SJSA1 (cell line): ENCODE data around the gene GPR65. TPM values are rescaled to one million over a fixed set of nuclear protein-coding genes. Genes with fewer than 3 reads are reported as not detected.

Experiments
- DNase-seq, 2 experiments: peaks; one replicate each; pipeline ENCODE4 v3.0.0-alpha.2; 2015 to 2020; ENCODE audit warnings: low spot score in 2 of 2, low read depth in 1 of 2
- H3K27ac ChIP-seq: fragments of 250-450 bp; sonication (Bioruptor Pico); 2 replicates; pipeline ENCODE4 v1.5.1; 2020; ENCODE audit warnings: mild to moderate bottlenecking, moderate library complexity
- H3K27me3 ChIP-seq: fragments of 250-450 bp; sonication (Bioruptor Pico); replicated peaks from 2 replicates; pipeline ENCODE4 v1.5.1; 2020; ENCODE audit warnings: mild to moderate bottlenecking, moderate library complexity
- H3K36me3 ChIP-seq: fragments of 250-450 bp; sonication (Bioruptor Pico); 2 replicates; pipeline ENCODE4 v1.5.1; 2020; ENCODE audit warnings: mild to moderate bottlenecking
- H3K4me1 ChIP-seq: fragments of 250-450 bp; sonication (Bioruptor Pico); replicated peaks from 2 replicates; pipeline ENCODE4 v1.6.1; 2021; ENCODE audit warnings: mild to moderate bottlenecking
- H3K4me3 ChIP-seq: fragments of 250-450 bp; sonication (Bioruptor Pico); 2 replicates; pipeline ENCODE4 v1.5.1; 2020; ENCODE audit warnings: mild to moderate bottlenecking
- H3K9me3 ChIP-seq: fragments of 250-450 bp; sonication (Bioruptor Pico); replicated peaks from 2 replicates; pipeline ENCODE4 v1.5.1; 2020; ENCODE audit warnings: mild to moderate bottlenecking
- total RNA-seq: library from RNA; depleted of rRNA; stranded (reverse); fragments of >200 nt; shearing (Covaris generic); gene quantifications from 2 replicates; pipeline ENCODE4 v1.2.3, GENCODE V29; 2014

The GPR65 gene
- total RNA-seq, 1 experiment from 2014 or later = 1.9 TPM

- H3K27me3 ChIP-seq = no peaks in the 10 kb centered on the region
- no peak overlapping the region for H3K4me3 ChIP-seq
- DNase-seq = no peak
Measured at GRCh38 chr14:88034076-88034475, 29.1 kb downstream of the GPR65 start.

GRCh38 chr14:88036422-88036821 lies 31.5 kb downstream of the GPR65 start:
- no peak for DNase-seq

More at GRCh38 chr14:88034076-88034475, 29.1 kb downstream of the GPR65 start:
- H3K4me1 ChIP-seq = no peaks in the 10 kb centered on the region
- H3K27ac ChIP-seq = no peak overlapping the region
- H3K9me3 ChIP-seq = no peaks in the 10 kb centered on the region
- H3K36me3 ChIP-seq = no peaks in the 10 kb centered on the region

GRCh38 chr14:88037325-88037724 lies 32.4 kb downstream of the GPR65 start:
- no peak for DNase-seq
- Histone ChIP-seq H3K27ac (no peak overlapping the region), H3K4me3 (no peak overlapping the region)

More at GRCh38 chr14:88036422-88036821, 31.5 kb downstream of the GPR65 start:
- Histone ChIP-seq H3K9me3 (no peaks in the 10 kb centered on the region), H3K27ac (no peak overlapping the region), H3K4me3 (no peak overlapping the region), H3K36me3 (no peaks in the 10 kb centered on the region), H3K4me1 (no peaks in the 10 kb centered on the region), H3K27me3 (no peaks in the 10 kb centered on the region)

GRCh38 chr14:88039197-88039596 lies 34.3 kb downstream of the GPR65 start:
- no peak for DNase-seq
- Histone ChIP-seq H3K9me3 (no peaks in the 10 kb centered on the region), H3K4me1 (no peaks in the 10 kb centered on the region), H3K27me3 (no peaks in the 10 kb centered on the region), H3K27ac (no peak overlapping the region), H3K4me3 (no peak overlapping the region), H3K36me3 (no peaks in the 10 kb centered on the region)

More at GRCh38 chr14:88037325-88037724, 32.4 kb downstream of the GPR65 start:
- Histone ChIP-seq H3K27me3 (no peaks in the 10 kb centered on the region), H3K4me1 (no peaks in the 10 kb centered on the region), H3K9me3 (no peaks in the 10 kb centered on the region), H3K36me3 (no peaks in the 10 kb centered on the region)

GRCh38 chr14:88040146-88040545 lies 35.2 kb downstream of the GPR65 start:
- Histone ChIP-seq H3K4me3 (no peak overlapping the region), H3K36me3 (no peaks in the 10 kb centered on the region), H3K4me1 (no peaks in the 10 kb centered on the region), H3K9me3 (no peaks in the 10 kb centered on the region), H3K27ac (no peak overlapping the region), H3K27me3 (no peaks in the 10 kb centered on the region)
- no peak for DNase-seq

- no peaks in the 10 kb centered on the region for H3K9me3 ChIP-seq
- DNase-seq = no peak
Measured at GRCh38 chr14:88043529-88044443, 38.9 kb downstream of the GPR65 start.

GRCh38 chr14:88044444-88044758 lies 39.5 kb downstream of the GPR65 start:
- Histone ChIP-seq H3K27ac (no peak overlapping the region), H3K4me3 (no peak overlapping the region), H3K36me3 (no peaks in the 10 kb centered on the region), H3K27me3 (no peaks in the 10 kb centered on the region), H3K9me3 (no peaks in the 10 kb centered on the region), H3K4me1 (no peaks in the 10 kb centered on the region)
- no peak for DNase-seq

More at GRCh38 chr14:88043529-88044443, 38.9 kb downstream of the GPR65 start:
- H3K4me1 ChIP-seq = no peaks in the 10 kb centered on the region
- H3K36me3 ChIP-seq = no peaks in the 10 kb centered on the region
- H3K27me3 ChIP-seq = no peaks in the 10 kb centered on the region
- no peak overlapping the region for H3K4me3 ChIP-seq
- H3K27ac ChIP-seq = no peak overlapping the region

GRCh38 chr14:88044776-88045446 lies 40.0 kb downstream of the GPR65 start:
- Histone ChIP-seq H3K36me3 (no peaks in the 10 kb centered on the region), H3K4me1 (no peaks in the 10 kb centered on the region), H3K9me3 (no peaks in the 10 kb centered on the region), H3K27me3 (no peaks in the 10 kb centered on the region), H3K27ac (no peak overlapping the region), H3K4me3 (no peak overlapping the region)
- no peak for DNase-seq

- Histone ChIP-seq H3K9me3 (no peaks in the 10 kb centered on the region), H3K4me3 (no peak overlapping the region), H3K4me1 (no peaks in the 10 kb centered on the region), H3K27me3 (no peaks in the 10 kb centered on the region), H3K27ac (no peak overlapping the region), H3K36me3 (no peaks in the 10 kb centered on the region)
- no peak for DNase-seq
Measured at GRCh38 chr14:88045705-88046104, 40.8 kb downstream of the GPR65 start.

GRCh38 chr14:88048351-88048750 lies 43.4 kb downstream of the GPR65 start:
- no peaks in the 10 kb centered on the region; the same call in 1 of the 2 replicates for H3K9me3 ChIP-seq
- H3K36me3 ChIP-seq = no peaks in the 10 kb centered on the region
- H3K4me3 ChIP-seq = no peak overlapping the region
- DNase-seq = no peak
- no peaks in the 10 kb centered on the region for H3K27me3 ChIP-seq
- H3K4me1 ChIP-seq = no peaks in the 10 kb centered on the region
- no peak overlapping the region for H3K27ac ChIP-seq

- no peaks in the 10 kb centered on the region for H3K27me3 ChIP-seq
- H3K27ac ChIP-seq = no peak overlapping the region
- no peak for DNase-seq
- no peak overlapping the region for H3K4me3 ChIP-seq
- no peaks in the 10 kb centered on the region; the same call in 1 of the 2 replicates for H3K9me3 ChIP-seq
- H3K36me3 ChIP-seq = no peaks in the 10 kb centered on the region
- H3K4me1 ChIP-seq = no peaks in the 10 kb centered on the region
Measured at GRCh38 chr14:88049266-88049665, 44.3 kb downstream of the GPR65 start.

- H3K27ac ChIP-seq = no peak overlapping the region
- no peak overlapping the region for H3K4me3 ChIP-seq
- H3K27me3 ChIP-seq = no peaks in the 10 kb centered on the region
- DNase-seq = no peak
- H3K9me3 ChIP-seq = no peaks in the 10 kb centered on the region; the same call in 1 of the 2 replicates
- H3K4me1 ChIP-seq = no peaks in the 10 kb centered on the region
- H3K36me3 ChIP-seq = no peaks in the 10 kb centered on the region
Measured at GRCh38 chr14:88049936-88050335, 45.0 kb downstream of the GPR65 start.

- Histone ChIP-seq H3K9me3 (no peaks in the 10 kb centered on the region), H3K27me3 (no peaks in the 10 kb centered on the region), H3K4me3 (no peak overlapping the region), H3K36me3 (no peaks in the 10 kb centered on the region), H3K4me1 (no peaks in the 10 kb centered on the region), H3K27ac (no peak overlapping the region)
- no peak for DNase-seq
Measured at GRCh38 chr14:88060576-88060975, 55.6 kb downstream of the GPR65 start.

GRCh38 chr14:88063811-88064210 lies 58.9 kb downstream of the GPR65 start:
- no peaks in the 10 kb centered on the region for H3K36me3 ChIP-seq
- DNase-seq = no peak
- H3K27ac ChIP-seq = no peak overlapping the region

More at GRCh38 chr14:88063811-88064210, 58.9 kb downstream of the GPR65 start:
- Histone ChIP-seq H3K4me1 (no peaks in the 10 kb centered on the region), H3K4me3 (no peak overlapping the region), H3K27me3 (no peaks in the 10 kb centered on the region), H3K9me3 (no peaks in the 10 kb centered on the region)
